A172 (cell line): Measurements from ENCODE around the gene KRT16. TPM values are rescaled to one million over a fixed set of nuclear protein-coding genes. Genes with fewer than 3 reads are reported as not detected.
"Not testable (repeated sequence)": the region's sequence is repeated elsewhere in the genome, so short reads cannot be mapped to it uniquely, and the experiment has no call there.

Source experiments
- DNase-seq: peaks from one replicate; pipeline ENCODE4 v3.0.0-alpha.2; 2015; ENCODE audit warnings: low spot score
- total RNA-seq: library from RNA; depleted of rRNA; stranded (reverse); fragments of >200 nt; shearing (Covaris generic); gene quantifications from 2 replicates; pipeline ENCODE4 v1.2.3, GENCODE V29; 2014

The KRT16 gene
- total RNA-seq, 1 experiment from 2014 or later, result 0.50 TPM

- DNase-seq, result no peak
These were observed 29.1 kb downstream of the KRT16 start for GRCh38 chr17:41583137-41584127.

- DNase-seq, result not testable (repeated sequence)
These were observed 30.3 kb downstream of the KRT16 start for GRCh38 chr17:41582061-41582968.

GRCh38 chr17:41581366-41582060 is 31.1 kb downstream of the KRT16 start:
- no peak for DNase-seq

- DNase-seq, result no peak
These were observed 31.7 kb downstream of the KRT16 start for GRCh38 chr17:41580687-41581365.

GRCh38 chr17:41580244-41580575 is 32.4 kb downstream of the KRT16 start:
- no peak for DNase-seq

- DNase-seq, result peak; percentile 94
These were observed 32.9 kb downstream of the KRT16 start for GRCh38 chr17:41579484-41580243.

- DNase-seq, result no peak
These were observed 33.6 kb downstream of the KRT16 start for GRCh38 chr17:41578971-41579370.

- DNase-seq, result no peak
These were observed 34.0 kb downstream of the KRT16 start for GRCh38 chr17:41578538-41578937.

GRCh38 chr17:41576740-41577139 is 35.8 kb downstream of the KRT16 start:
- DNase-seq, result not testable (repeated sequence)

GRCh38 chr17:41575336-41575735 is 37.2 kb downstream of the KRT16 start:
- DNase-seq, result no peak

GRCh38 chr17:41571561-41572434 is 40.8 kb downstream of the KRT16 start, which contains the start of gene KRT9:
Gene KRT9, minus strand, starts transcription at chr17:41572059. Its CDS starts 67 bp downstream, at chr17:41571992.
- no peak for DNase-seq

GRCh38 chr17:41567317-41567716 is 45.2 kb downstream of the KRT16 start:
- DNase-seq, result no peak

GRCh38 chr17:41565338-41565737 is 47.2 kb downstream of the KRT16 start:
- DNase-seq, result no peak

- no peak for DNase-seq
These were observed 48.9 kb downstream of the KRT16 start for GRCh38 chr17:41563607-41564170.

GRCh38 chr17:41561554-41561953 is 51.0 kb downstream of the KRT16 start:
- DNase-seq, result no peak
